ENCODE results near the gene TMEM184B.

DNA sequence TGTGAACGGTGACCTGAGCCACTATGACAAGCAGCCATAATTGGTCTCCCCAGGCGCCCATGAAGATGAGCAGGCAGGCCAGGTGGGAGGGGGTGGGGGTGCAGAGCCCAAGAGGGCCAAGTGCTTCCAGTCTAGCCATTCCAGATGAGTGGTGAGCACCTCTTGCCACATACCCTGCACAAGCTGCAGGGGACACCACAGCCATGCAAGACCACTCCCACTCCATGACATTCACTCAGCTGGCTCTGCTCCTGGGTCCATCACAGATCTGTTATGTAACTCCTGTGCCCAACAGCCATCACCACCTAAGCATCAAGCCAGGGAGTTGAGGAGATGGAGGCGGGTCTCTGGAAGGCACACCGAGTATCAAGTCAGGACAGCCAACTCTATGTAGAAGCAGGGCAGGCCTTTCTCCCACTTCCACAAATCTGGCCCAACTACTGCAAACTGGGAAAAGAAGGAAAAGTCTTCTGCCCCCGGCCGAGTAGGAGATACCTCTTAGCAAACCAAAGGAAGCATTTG is 8.4 kb downstream of the TMEM184B start:
- TF ChIP-seq, protein P1, sequence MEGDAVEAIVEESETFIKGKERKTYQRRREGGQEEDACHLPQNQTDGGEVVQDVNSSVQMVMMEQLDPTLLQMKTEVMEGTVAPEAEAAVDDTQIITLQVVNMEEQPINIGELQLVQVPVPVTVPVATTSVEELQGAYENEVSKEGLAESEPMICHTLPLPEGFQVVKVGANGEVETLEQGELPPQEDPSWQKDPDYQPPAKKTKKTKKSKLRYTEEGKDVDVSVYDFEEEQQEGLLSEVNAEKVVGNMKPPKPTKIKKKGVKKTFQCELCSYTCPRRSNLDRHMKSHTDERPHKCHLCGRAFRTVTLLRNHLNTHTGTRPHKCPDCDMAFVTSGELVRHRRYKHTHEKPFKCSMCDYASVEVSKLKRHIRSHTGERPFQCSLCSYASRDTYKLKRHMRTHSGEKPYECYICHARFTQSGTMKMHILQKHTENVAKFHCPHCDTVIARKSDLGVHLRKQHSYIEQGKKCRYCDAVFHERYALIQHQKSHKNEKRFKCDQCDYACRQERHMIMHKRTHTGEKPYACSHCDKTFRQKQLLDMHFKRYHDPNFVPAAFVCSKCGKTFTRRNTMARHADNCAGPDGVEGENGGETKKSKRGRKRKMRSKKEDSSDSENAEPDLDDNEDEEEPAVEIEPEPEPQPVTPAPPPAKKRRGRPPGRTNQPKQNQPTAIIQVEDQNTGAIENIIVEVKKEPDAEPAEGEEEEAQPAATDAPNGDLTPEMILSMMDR (IDR thresholded peaks at IDR 0.05), result no peak
- TF ChIP-seq POLR2A (IDR thresholded peaks at IDR 0.05), result no peak

All from ovary (tissue), 3 donors.